Erythroblast (primary cell): ENCODE results near the gene OAF.

Experiments
- GATA1 ChIP-seq: IDR thresholded peaks from 2 replicates; pipeline ENCODE4 v1.6.1; 2011; ENCODE audit warnings: low read depth, mild to moderate bottlenecking, control low read depth, low read length, moderate library complexity
- POLR2A ChIP-seq: IDR thresholded peaks from 2 replicates; pipeline ENCODE4 v1.6.1; 2011; ENCODE audit warnings: mild to moderate bottlenecking, low read length

DNA sequence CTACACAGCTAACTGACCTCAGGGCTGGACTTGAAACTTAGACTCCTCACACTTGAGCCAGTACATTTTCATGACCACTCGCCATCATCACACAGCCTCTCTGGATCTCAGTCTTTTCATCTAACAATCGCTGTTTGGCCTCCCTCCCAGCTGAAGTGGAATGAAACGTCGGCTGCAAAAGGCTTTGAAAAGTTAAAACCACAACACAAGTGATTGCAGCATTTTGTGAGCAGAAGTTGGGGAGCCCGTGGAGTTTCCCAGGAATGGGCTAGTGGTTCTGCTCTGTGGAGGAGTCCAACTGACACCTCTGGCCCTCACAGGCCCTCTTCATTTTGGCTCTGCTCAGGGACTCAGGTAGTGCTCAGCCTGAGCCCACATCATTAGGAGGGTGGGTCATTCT is 37.0 kb upstream of the OAF start:
- no peak for TF ChIP-seq POLR2A
- TF ChIP-seq GATA1 = no peak
